ENCODE measurements around the gene PTEN. TPM values are rescaled to one million over a fixed set of nuclear protein-coding genes. Genes with fewer than 3 reads are reported as not detected.

Gene PTEN
- total and polyA plus RNA-seq, 5 donors: 28.2 to 80.2 (median 74.8) TPM

DNA sequence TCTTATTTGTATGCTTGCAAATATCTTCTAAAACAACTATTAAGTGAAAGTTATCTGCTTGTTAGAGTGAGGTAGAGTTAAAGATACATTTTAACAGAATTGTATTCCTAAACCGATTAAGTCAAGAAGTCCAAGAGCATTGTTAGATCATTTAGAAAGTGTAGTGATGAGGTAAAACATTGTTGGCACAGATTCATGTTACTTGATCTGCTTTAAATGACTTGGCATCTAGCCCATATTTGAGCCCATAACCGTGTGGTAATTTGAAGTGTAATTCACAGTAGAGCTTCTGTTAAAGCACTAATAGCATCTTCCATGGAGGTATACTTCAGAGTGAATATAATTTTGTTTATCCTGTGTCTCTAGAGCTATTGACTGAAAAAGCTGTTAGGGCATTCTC lies 62.1 kb downstream of the PTEN start:
- DNase-seq (no peak), ATAC-seq (no peak)
- Histone ChIP-seq H3K9me3 (ENCODE audit: control insufficient read depth, low read length) (no peaks in the 10 kb centered on the region), H3K4me1 (ENCODE audit: control insufficient read depth, insufficient read depth, low read length) (peaks cover 12% of the 10 kb centered on the region), H3K27me3 (ENCODE audit: control insufficient read depth, insufficient read depth) (no peaks in the 10 kb centered on the region), H3K4me3 (ENCODE audit: low read length) (no peak overlapping the region), H3K27ac (ENCODE audit: low read length) (no peak overlapping the region)
- WGBS: 22% methylated on average over 2 of the region's 2 CpGs
- intact Hi-C loops (cut with DNase I): no loop called here

GRCh38 chr10:87927091-87927490 lies 63.7 kb downstream of the PTEN start:
- intact Hi-C loops (cut with DNase I): no loop called here
- DNase-seq: no peak
- H3K27me3 ChIP-seq (ENCODE audit: control insufficient read depth, insufficient read depth): no peaks in the 10 kb centered on the region
- WGBS: 47% methylated on average over 2 of the region's 2 CpGs
- no peak overlapping the region for H3K4me3 ChIP-seq (ENCODE audit: low read length)
- peak in 1 of 2 donors; percentile 41 for ATAC-seq
- peaks cover 6% of the 10 kb centered on the region for H3K4me1 ChIP-seq (ENCODE audit: control insufficient read depth, insufficient read depth, low read length)
- H3K9me3 ChIP-seq (ENCODE audit: control insufficient read depth, low read length): no peaks in the 10 kb centered on the region
- no peak overlapping the region for H3K27ac ChIP-seq (ENCODE audit: low read length)

DNA sequence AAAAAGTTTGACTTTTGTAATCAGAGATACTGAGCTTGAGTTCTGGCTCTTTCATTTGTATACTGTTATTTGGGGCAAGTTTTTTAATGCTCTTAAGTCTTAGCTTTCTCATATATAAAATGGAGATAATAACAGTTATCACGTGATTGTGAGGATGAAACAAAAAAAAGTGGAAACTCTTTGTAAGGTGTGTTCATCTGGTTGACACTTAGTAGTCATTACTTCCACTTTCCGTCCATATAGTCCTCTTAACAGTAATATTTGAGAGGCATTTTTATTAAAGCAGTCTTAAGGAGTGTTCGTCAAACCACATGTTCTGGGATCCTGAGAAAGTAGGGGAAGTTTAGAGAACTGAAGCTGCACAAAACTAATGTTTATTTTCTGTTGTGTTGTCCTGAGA lies 65.6 kb downstream of the PTEN start:
- Histone ChIP-seq H3K9me3 (ENCODE audit: control insufficient read depth, low read length) (no peaks in the 10 kb centered on the region), H3K4me1 (ENCODE audit: control insufficient read depth, insufficient read depth, low read length) (peaks cover 4% of the 10 kb centered on the region), H3K27ac (ENCODE audit: low read length) (no peak overlapping the region), H3K27me3 (ENCODE audit: control insufficient read depth, insufficient read depth) (no peaks in the 10 kb centered on the region), H3K4me3 (ENCODE audit: low read length) (no peak overlapping the region)
- no peak for ATAC-seq
- intact Hi-C loops (cut with DNase I): no loop called here
- DNase-seq: no peak
- 62% methylated on average over 3 of the region's 3 CpGs for WGBS

- no peak overlapping the region for H3K27ac ChIP-seq (ENCODE audit: low read length)
- no peaks in the 10 kb centered on the region for H3K9me3 ChIP-seq (ENCODE audit: control insufficient read depth, low read length)
- 61% methylated on average over 1 of the region's 1 CpG for WGBS
- H3K27me3 ChIP-seq (ENCODE audit: control insufficient read depth, insufficient read depth): no peaks in the 10 kb centered on the region
- no peak overlapping the region for H3K4me3 ChIP-seq (ENCODE audit: low read length)
- intact Hi-C loops (cut with DNase I): loop anchor here in 1 of 4 donors (10.0 kb wide), 1 partner anchor 55 kb away; no protein-coding TSS in a partner anchor
- H3K4me1 ChIP-seq (ENCODE audit: control insufficient read depth, insufficient read depth, low read length): peaks cover 4% of the 10 kb centered on the region
- no peak for ATAC-seq
- no peak for DNase-seq
These were observed 66.7 kb downstream of the PTEN start for GRCh38 chr10:87930141-87930540.

DNA sequence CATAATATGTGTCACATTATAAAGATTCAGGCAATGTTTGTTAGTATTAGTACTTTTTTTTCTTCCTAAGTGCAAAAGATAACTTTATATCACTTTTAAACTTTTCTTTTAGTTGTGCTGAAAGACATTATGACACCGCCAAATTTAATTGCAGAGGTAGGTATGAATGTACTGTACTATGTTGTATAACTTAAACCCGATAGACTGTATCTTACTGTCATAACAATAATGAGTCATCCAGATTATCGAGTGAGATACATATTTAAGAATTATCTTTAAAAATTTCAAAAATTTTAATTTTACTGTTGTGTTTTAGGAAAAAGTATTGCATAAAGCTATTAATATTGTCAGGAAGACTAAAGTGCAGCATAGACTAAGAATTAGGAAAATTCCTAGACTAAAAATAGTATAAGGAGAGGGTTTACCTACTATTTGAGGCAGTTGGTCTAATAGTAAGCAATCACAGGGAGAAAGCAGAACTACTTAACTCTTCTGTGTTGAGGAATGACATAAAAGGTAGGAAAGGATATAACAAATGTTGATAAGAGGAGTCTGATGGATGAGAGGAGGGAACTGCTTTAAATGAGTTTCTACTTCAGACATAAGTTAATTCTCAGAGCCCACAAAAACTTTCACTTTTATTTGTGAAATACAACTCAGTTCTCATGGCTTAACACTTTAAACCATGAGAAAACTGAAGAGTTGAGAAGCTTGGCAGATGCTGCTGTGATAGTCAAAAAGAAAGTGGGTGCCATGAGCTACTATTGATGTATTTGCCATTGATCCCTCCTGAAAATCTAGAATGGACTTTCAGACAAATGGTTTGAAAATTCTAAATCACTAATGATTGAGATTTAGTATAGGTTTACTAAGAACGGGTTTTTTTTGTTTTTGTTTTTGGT lies 67.8 kb downstream of the PTEN start:
- ATAC-seq (no peak), DNase-seq (no peak)
- WGBS: 84% methylated on average over 4 of the region's 4 CpGs
- no peaks in the 10 kb centered on the region for H3K9me3 ChIP-seq (ENCODE audit: control insufficient read depth, low read length)
- H3K4me3 ChIP-seq (ENCODE audit: low read length): no peak overlapping the region
- intact Hi-C loops (cut with DNase I): loop anchor here in 1 of 4 donors (10.0 kb wide), 1 partner anchor 56 kb away; no protein-coding TSS in a partner anchor
- H3K4me1 ChIP-seq (ENCODE audit: control insufficient read depth, insufficient read depth, low read length): peaks cover 6% of the 10 kb centered on the region
- no peak overlapping the region for H3K27ac ChIP-seq (ENCODE audit: low read length)
- no peaks in the 10 kb centered on the region for H3K27me3 ChIP-seq (ENCODE audit: control insufficient read depth, insufficient read depth)

GRCh38 chr10:87931836-87932230 lies 68.4 kb downstream of the PTEN start:
- H3K27me3 ChIP-seq (ENCODE audit: control insufficient read depth, insufficient read depth): no peaks in the 10 kb centered on the region
- DNase-seq (no peak), ATAC-seq (no peak)
- no peak overlapping the region for H3K27ac ChIP-seq (ENCODE audit: low read length)
- H3K9me3 ChIP-seq (ENCODE audit: control insufficient read depth, low read length): no peaks in the 10 kb centered on the region
- intact Hi-C loops (cut with DNase I): loop anchor here in 1 of 4 donors (10.0 kb wide), 1 partner anchor 57 kb away; no protein-coding TSS in a partner anchor
- H3K4me1 ChIP-seq (ENCODE audit: control insufficient read depth, insufficient read depth, low read length): peaks cover 4% of the 10 kb centered on the region
- H3K4me3 ChIP-seq (ENCODE audit: low read length): no peak overlapping the region

- H3K27ac ChIP-seq (ENCODE audit: low read length): no peak overlapping the region
- no peaks in the 10 kb centered on the region for H3K27me3 ChIP-seq (ENCODE audit: control insufficient read depth, insufficient read depth)
- WGBS: 57% methylated on average over 3 of the region's 3 CpGs
These were observed 72.1 kb downstream of the PTEN start for GRCh38 chr10:87935290-87936141.

GRCh38 chr10:87940210-87940609 lies 76.8 kb downstream of the PTEN start:
- no peaks in the 10 kb centered on the region for H3K27me3 ChIP-seq (ENCODE audit: control insufficient read depth, insufficient read depth)
- WGBS: 94% methylated on average over 6 of the region's 6 CpGs
- H3K4me1 ChIP-seq (ENCODE audit: control insufficient read depth, insufficient read depth, low read length): peaks cover 2% of the 10 kb centered on the region
- intact Hi-C loops (cut with DNase I): no loop called here
- ATAC-seq: no peak
- no peak for DNase-seq
- no peak overlapping the region for H3K4me3 ChIP-seq (ENCODE audit: low read length)
- no peak overlapping the region for H3K27ac ChIP-seq (ENCODE audit: low read length)
- H3K9me3 ChIP-seq (ENCODE audit: control insufficient read depth, low read length): no peaks in the 10 kb centered on the region

More at GRCh38 chr10:87935290-87936141, 72.1 kb downstream of the PTEN start:
- peaks cover 2% of the 10 kb centered on the region for H3K4me1 ChIP-seq (ENCODE audit: control insufficient read depth, insufficient read depth, low read length)
- ATAC-seq: peak; percentile 52 to 62
- no peak for DNase-seq
- H3K4me3 ChIP-seq (ENCODE audit: low read length): no peak overlapping the region
- intact Hi-C loops (cut with DNase I): loop anchor here in 1 of 4 donors (10.0 kb wide), 1 partner anchor 61 kb away; no protein-coding TSS in a partner anchor
- H3K9me3 ChIP-seq (ENCODE audit: control insufficient read depth, low read length): no peaks in the 10 kb centered on the region

DNA sequence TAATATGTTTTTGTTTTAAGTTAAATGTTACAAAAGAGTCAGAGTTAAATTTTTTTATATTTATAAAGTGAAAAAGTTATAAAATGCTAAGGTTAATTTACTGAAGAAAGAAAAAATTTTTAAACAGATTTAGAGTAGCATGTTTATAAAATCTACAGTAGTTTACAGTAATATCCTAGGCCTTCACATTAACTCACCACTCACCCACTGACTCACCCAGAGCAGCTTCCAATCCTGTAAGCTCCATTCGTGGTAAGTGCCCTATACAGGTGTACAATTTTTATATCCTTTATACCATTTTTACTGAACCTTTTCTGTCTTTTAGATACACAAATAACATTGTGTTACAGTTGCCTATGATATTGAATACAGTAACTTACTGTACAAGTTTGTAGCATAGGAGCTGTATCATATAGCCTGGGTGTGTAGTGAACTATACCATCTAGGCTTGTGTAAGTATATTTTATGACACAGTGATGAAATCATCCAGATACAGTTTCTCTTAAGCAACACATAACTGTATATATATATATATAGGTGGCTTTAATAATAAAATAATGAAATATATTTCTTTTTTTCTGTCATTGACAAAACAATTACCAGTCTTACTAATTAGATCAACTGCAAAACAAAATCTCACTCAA lies 79.6 kb downstream of the PTEN start:
- no peak overlapping the region for H3K27ac ChIP-seq (ENCODE audit: low read length)
- no peak overlapping the region for H3K4me3 ChIP-seq (ENCODE audit: low read length)
- 89% methylated on average over 1 of the region's 1 CpG for WGBS
- no peaks in the 10 kb centered on the region for H3K9me3 ChIP-seq (ENCODE audit: control insufficient read depth, low read length)
- DNase-seq: no peak
- intact Hi-C loops (cut with DNase I): no loop called here
- H3K4me1 ChIP-seq (ENCODE audit: control insufficient read depth, insufficient read depth, low read length): peaks cover 7% of the 10 kb centered on the region
- H3K27me3 ChIP-seq (ENCODE audit: control insufficient read depth, insufficient read depth): no peaks in the 10 kb centered on the region
- ATAC-seq: no peak

DNA sequence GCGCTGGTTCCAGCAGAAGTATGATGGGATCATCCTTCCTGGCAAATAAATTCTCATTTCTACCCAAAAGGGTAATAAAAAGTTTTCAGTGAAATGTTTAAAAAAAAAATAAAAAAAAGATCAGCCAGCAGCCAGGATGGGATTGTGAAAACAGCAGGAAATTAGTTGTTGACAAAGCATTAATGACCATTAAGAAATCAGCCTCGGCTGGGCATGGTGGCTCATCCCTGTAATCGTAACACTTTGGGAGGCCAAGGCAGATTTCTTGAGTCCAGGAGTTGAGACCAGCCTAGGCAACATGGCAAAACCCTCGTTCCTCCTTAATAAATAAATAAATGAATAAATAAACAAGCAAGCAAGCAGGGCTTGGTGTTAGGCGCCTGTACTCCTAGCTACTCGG lies 82.6 kb downstream of the PTEN start:
- ATAC-seq (no peak), DNase-seq (peak in 1 of 3 donors; percentile 8)
- no peak overlapping the region for H3K27ac ChIP-seq (ENCODE audit: low read length)
- intact Hi-C loops (cut with DNase I): no loop called here
- no peaks in the 10 kb centered on the region for H3K9me3 ChIP-seq (ENCODE audit: control insufficient read depth, low read length)
- no peaks in the 10 kb centered on the region for H3K27me3 ChIP-seq (ENCODE audit: control insufficient read depth, insufficient read depth)
- 84% methylated on average over 6 of the region's 6 CpGs for WGBS
- H3K4me3 ChIP-seq (ENCODE audit: low read length): no peak overlapping the region
- peaks cover 9% of the 10 kb centered on the region for H3K4me1 ChIP-seq (ENCODE audit: control insufficient read depth, insufficient read depth, low read length)

Data from right cardiac atrium (tissue), 5 donors.